ENCODE data around the gene EXOC6B.

The EXOC6B gene

DNA sequence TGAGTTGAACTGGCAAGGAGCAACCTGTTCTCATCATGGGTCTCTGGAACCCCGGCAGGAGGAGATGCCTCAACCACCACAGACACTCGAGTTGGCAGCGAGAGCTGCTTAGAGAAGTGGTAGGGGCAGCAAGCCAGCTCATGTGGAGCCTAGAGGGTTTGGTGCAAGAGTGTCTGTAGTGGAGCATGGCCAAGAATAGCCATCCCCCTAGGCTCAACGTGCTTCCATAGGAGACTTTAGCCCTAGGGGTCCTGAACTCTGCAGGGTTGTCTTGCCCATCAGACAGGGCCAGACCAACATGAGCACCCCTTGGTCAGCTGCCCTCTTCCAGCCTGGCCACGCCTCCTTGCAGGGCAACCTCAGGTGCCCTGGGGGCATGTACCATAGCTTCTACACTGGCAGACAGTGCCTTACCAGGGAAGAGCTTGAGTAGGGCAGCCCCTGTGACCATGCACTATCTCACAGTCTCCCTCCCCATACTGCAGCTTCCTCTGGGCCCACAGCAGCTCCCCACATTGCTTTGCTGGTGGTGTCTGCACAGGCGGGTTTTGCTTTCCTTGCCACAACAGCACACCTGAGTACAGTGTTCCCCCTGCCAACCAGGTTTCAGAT lies 187.1 kb downstream of the EXOC6B start:
- TF ChIP-seq, protein P1, sequence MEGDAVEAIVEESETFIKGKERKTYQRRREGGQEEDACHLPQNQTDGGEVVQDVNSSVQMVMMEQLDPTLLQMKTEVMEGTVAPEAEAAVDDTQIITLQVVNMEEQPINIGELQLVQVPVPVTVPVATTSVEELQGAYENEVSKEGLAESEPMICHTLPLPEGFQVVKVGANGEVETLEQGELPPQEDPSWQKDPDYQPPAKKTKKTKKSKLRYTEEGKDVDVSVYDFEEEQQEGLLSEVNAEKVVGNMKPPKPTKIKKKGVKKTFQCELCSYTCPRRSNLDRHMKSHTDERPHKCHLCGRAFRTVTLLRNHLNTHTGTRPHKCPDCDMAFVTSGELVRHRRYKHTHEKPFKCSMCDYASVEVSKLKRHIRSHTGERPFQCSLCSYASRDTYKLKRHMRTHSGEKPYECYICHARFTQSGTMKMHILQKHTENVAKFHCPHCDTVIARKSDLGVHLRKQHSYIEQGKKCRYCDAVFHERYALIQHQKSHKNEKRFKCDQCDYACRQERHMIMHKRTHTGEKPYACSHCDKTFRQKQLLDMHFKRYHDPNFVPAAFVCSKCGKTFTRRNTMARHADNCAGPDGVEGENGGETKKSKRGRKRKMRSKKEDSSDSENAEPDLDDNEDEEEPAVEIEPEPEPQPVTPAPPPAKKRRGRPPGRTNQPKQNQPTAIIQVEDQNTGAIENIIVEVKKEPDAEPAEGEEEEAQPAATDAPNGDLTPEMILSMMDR (conservative IDR thresholded peaks at IDR 0.05; ENCODE audit: low read length) = no peak
- no peak for DNase-seq (ENCODE audit: low read depth)

GRCh38 chr2:72636210-72636609 lies 189.6 kb downstream of the EXOC6B start:
- TF ChIP-seq, protein P1 (conservative IDR thresholded peaks at IDR 0.05; ENCODE audit: low read length) = no peak

More for the DNA sequence above, 187.1 kb downstream of the EXOC6B start:
- H3K4me3 ChIP-seq (ENCODE audit: low read length) = no peak overlapping the region

GRCh38 chr2:72630767-72631166 lies 195.1 kb downstream of the EXOC6B start:
- no peak overlapping the region for H3K4me3 ChIP-seq (ENCODE audit: low read length)
- TF ChIP-seq, protein P1 (conservative IDR thresholded peaks at IDR 0.05; ENCODE audit: low read length) = no peak
- DNase-seq (ENCODE audit: low read depth) = peak; percentile 27

More at GRCh38 chr2:72636210-72636609, 189.6 kb downstream of the EXOC6B start:
- H3K4me3 ChIP-seq (ENCODE audit: low read length) = no peak overlapping the region
- DNase-seq (ENCODE audit: low read depth) = no peak

DNA sequence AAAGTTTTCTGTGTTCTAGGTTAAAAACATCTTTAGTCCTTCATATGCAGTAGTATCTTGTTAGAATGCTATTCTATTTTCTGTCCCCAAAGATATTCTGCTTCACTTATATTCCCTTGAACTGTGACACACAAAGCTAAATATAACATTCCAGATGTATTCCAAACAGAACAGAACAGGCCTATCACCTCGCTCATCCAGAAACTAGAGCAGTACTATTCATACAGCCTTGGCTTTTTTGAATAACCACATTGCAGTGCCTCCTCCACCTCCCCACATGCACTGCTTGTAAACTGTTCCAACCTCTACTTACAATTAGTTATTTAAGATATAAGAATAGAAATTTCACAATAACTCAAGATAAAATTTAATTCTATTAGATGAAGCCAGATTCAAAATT lies 196.8 kb downstream of the EXOC6B start:
- TF ChIP-seq, protein P1 (conservative IDR thresholded peaks at IDR 0.05; ENCODE audit: low read length) = no peak
- DNase-seq (ENCODE audit: low read depth) = no peak
- no peak overlapping the region for H3K4me3 ChIP-seq (ENCODE audit: low read length)

DNA sequence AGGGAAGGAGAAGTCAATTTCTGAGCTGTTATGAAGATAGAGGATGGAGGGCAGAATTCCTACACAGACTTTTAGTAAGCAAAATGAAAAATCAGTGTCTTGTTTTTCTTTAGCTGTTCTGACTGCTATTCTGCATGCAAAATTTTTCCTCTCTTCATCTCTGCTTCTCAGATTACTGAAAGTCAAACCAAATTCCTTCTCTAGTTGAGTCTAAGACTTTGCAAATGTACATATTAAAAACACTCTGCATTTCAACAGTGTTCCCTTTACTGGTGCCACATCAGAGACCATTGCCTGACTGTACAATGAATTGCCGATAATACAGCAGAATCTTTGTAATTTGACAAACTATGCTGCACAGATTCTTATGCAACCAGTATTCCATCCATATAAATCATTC lies 198.8 kb downstream of the EXOC6B start:
- H3K4me3 ChIP-seq (ENCODE audit: low read length) = no peak overlapping the region
- DNase-seq (ENCODE audit: low read depth) = no peak
- TF ChIP-seq, protein P1 (conservative IDR thresholded peaks at IDR 0.05; ENCODE audit: low read length) = no peak

DNA sequence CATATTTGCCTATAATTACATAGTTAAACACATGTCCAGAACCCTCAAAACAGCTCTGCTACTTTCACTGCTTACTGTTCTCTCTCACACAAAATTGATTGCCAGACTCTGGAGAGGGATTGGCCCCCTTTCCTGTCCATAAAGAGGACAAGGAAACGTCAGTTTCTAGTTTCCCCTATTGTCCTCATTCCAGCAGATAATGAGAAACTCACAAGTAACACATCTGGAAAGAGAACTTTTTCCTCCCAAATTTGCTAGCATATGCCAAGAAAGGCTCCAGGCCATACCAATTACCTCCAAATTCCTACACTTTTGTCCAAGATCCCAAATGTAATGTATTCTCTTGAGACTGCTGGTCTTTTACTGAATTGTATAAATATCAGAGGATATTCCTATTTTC lies 200.5 kb downstream of the EXOC6B start:
- TF ChIP-seq, protein P1 (conservative IDR thresholded peaks at IDR 0.05; ENCODE audit: low read length) = no peak
- peak; percentile 40 for DNase-seq (ENCODE audit: low read depth)
- no peak overlapping the region for H3K4me3 ChIP-seq (ENCODE audit: low read length)

- TF ChIP-seq, protein P1 (conservative IDR thresholded peaks at IDR 0.05; ENCODE audit: low read length) = no peak
Observed at GRCh38 chr2:72623481-72623880, 202.4 kb downstream of the EXOC6B start.

More at GRCh38 chr2:72623481-72623880, 202.4 kb downstream of the EXOC6B start:
- no peak overlapping the region for H3K4me3 ChIP-seq (ENCODE audit: low read length)
- DNase-seq (ENCODE audit: low read depth) = no peak

Data from AG10803 (cell line).